Measurements from ENCODE around the gene PPP2R2B.

The PPP2R2B gene

GRCh38 chr5:146799671-146800070 is 78.9 kb downstream of the PPP2R2B start:
- Histone ChIP-seq H3K27me3 (replicated peaks; ENCODE audit: insufficient read depth, low read length) (no peaks in the 10 kb centered on the region), H3K4me1 (ENCODE audit: low read length) (no peaks in the 10 kb centered on the region), H3K4me3 (ENCODE audit: low read length) (no peak overlapping the region), H3F3A (ENCODE audit: insufficient read depth, low read length) (no peaks in the 10 kb centered on the region), H3K9me3 (replicated peaks; ENCODE audit: insufficient read depth, low read length) (no peaks in the 10 kb centered on the region), H4K20me1 (ENCODE audit: insufficient read depth, low read length) (no peaks in the 10 kb centered on the region), H3K4me2 (ENCODE audit: low read depth, low read length) (no peak overlapping the region), H2AFZ (ENCODE audit: low read length) (no peak overlapping the region), H3K36me3 (replicated peaks; ENCODE audit: insufficient read depth, low read length) (no peaks in the 10 kb centered on the region), H3K79me2 (ENCODE audit: low read length) (no peaks in the 10 kb centered on the region), H3K27ac (ENCODE audit: low read length) (no peak overlapping the region), H3K9ac (ENCODE audit: low read length) (no peak overlapping the region), H3K9me2 (replicated peaks; ENCODE audit: insufficient read depth, low read length) (no peaks in the 10 kb centered on the region)
- DNase-seq: no peak
- no peak for TF ChIP-seq EZH2phosphoT487 (IDR thresholded peaks at IDR 0.05; ENCODE audit: low read length)
- no peak for TF ChIP-seq CTCF (IDR thresholded peaks at IDR 0.05; ENCODE audit: low read length)

- Histone ChIP-seq H3K4me1 (ENCODE audit: low read length) (no peaks in the 10 kb centered on the region), H3K79me2 (ENCODE audit: low read length) (no peaks in the 10 kb centered on the region), H3K27me3 (replicated peaks; ENCODE audit: insufficient read depth, low read length) (no peaks in the 10 kb centered on the region), H3K27ac (ENCODE audit: low read length) (no peak overlapping the region), H3F3A (ENCODE audit: insufficient read depth, low read length) (no peaks in the 10 kb centered on the region), H3K9ac (ENCODE audit: low read length) (no peak overlapping the region), H3K9me3 (replicated peaks; ENCODE audit: insufficient read depth, low read length) (no peaks in the 10 kb centered on the region), H3K36me3 (replicated peaks; ENCODE audit: insufficient read depth, low read length) (no peaks in the 10 kb centered on the region), H3K4me3 (ENCODE audit: low read length) (no peak overlapping the region), H2AFZ (ENCODE audit: low read length) (no peak overlapping the region), H3K4me2 (ENCODE audit: low read depth, low read length) (no peak overlapping the region), H4K20me1 (ENCODE audit: insufficient read depth, low read length) (no peaks in the 10 kb centered on the region), H3K9me2 (replicated peaks; ENCODE audit: insufficient read depth, low read length) (no peaks in the 10 kb centered on the region)
- DNase-seq: no peak
- no peak for TF ChIP-seq EZH2phosphoT487 (IDR thresholded peaks at IDR 0.05; ENCODE audit: low read length)
Observed at GRCh38 chr5:146799231-146799630, 79.3 kb downstream of the PPP2R2B start.

DNA sequence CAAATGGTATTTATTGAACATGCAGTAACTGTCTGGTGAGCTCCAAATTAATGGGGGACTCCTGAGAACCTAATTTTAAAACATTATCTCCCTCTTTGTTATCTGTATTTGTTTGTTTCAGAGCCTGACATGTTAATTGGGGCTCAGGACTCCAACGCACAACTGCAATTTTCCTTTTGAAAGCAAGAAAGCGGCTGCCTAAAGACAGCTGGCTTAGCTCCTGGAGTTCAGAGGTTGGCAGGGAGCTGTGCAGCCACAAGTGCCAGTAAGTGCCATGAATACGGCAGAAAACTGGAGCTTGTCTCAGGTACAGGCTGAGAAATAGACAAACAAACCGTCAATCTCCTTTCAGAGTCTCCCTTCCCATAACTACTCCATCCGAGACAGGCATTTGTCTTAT is 80.9 kb downstream of the PPP2R2B start:
- H3K4me2 ChIP-seq (ENCODE audit: low read depth, low read length): no peak overlapping the region
- H3K4me3 ChIP-seq (ENCODE audit: low read length): no peak overlapping the region
- DNase-seq: no peak
- no peaks in the 10 kb centered on the region for H3K9me2 ChIP-seq (replicated peaks; ENCODE audit: insufficient read depth, low read length)
- no peaks in the 10 kb centered on the region for H3K4me1 ChIP-seq (ENCODE audit: low read length)
- H3K9me3 ChIP-seq (replicated peaks; ENCODE audit: insufficient read depth, low read length): no peaks in the 10 kb centered on the region
- H3K36me3 ChIP-seq (replicated peaks; ENCODE audit: insufficient read depth, low read length): no peaks in the 10 kb centered on the region
- no peak overlapping the region for H2AFZ ChIP-seq (ENCODE audit: low read length)
- no peaks in the 10 kb centered on the region for H3K27me3 ChIP-seq (replicated peaks; ENCODE audit: insufficient read depth, low read length)
- no peaks in the 10 kb centered on the region for H3F3A ChIP-seq (ENCODE audit: insufficient read depth, low read length)
- H3K9ac ChIP-seq (ENCODE audit: low read length): no peak overlapping the region
- H4K20me1 ChIP-seq (ENCODE audit: insufficient read depth, low read length): no peaks in the 10 kb centered on the region
- no peak for TF ChIP-seq EZH2 (optimal IDR thresholded peaks at IDR 0.05; ENCODE audit: low read depth, low read length)
- no peak for TF ChIP-seq EZH2phosphoT487 (IDR thresholded peaks at IDR 0.05; ENCODE audit: low read length)
- TF ChIP-seq CTCF (IDR thresholded peaks at IDR 0.05; ENCODE audit: low read length): no peak
- no peaks in the 10 kb centered on the region for H3K79me2 ChIP-seq (ENCODE audit: low read length)
- no peak overlapping the region for H3K27ac ChIP-seq (ENCODE audit: low read length)

- Histone ChIP-seq H2AFZ (ENCODE audit: low read length) (no peak overlapping the region), H3K4me3 (ENCODE audit: low read length) (no peak overlapping the region), H3K4me1 (ENCODE audit: low read length) (no peaks in the 10 kb centered on the region), H3K9ac (ENCODE audit: low read length) (no peak overlapping the region), H3K27ac (ENCODE audit: low read length) (no peak overlapping the region), H3K79me2 (ENCODE audit: low read length) (no peaks in the 10 kb centered on the region), H3K27me3 (replicated peaks; ENCODE audit: insufficient read depth, low read length) (no peaks in the 10 kb centered on the region), H3K36me3 (replicated peaks; ENCODE audit: insufficient read depth, low read length) (no peaks in the 10 kb centered on the region), H3K4me2 (ENCODE audit: low read depth, low read length) (no peak overlapping the region), H3K9me2 (replicated peaks; ENCODE audit: insufficient read depth, low read length) (no peaks in the 10 kb centered on the region), H3K9me3 (replicated peaks; ENCODE audit: insufficient read depth, low read length) (no peaks in the 10 kb centered on the region), H3F3A (ENCODE audit: insufficient read depth, low read length) (no peaks in the 10 kb centered on the region), H4K20me1 (ENCODE audit: insufficient read depth, low read length) (no peaks in the 10 kb centered on the region)
- TF ChIP-seq EZH2 (optimal IDR thresholded peaks at IDR 0.05; ENCODE audit: low read depth, low read length): no peak
- no peak for TF ChIP-seq EZH2phosphoT487 (IDR thresholded peaks at IDR 0.05; ENCODE audit: low read length)
- TF ChIP-seq CTCF (IDR thresholded peaks at IDR 0.05; ENCODE audit: low read length): no peak
- no peak for DNase-seq
Observed at GRCh38 chr5:146796911-146797310, 81.6 kb downstream of the PPP2R2B start.
